OCI-LY3 (cell line): ENCODE data around the gene VDAC1.

Source experiments
- H2AFZ ChIP-seq: fragments of 200-600, 300-600 bp; shearing (Covaris generic); 2 replicates; pipeline ENCODE4 v1.6.0; 2014; ENCODE audit warnings: antibody characterized with exemption, low read depth, low read length
- H3K27ac ChIP-seq: fragments of 200-600, 300-600 bp; sonication (generic); 2 replicates; pipeline ENCODE4 v1.5.1; 2014; ENCODE audit warnings: mild to moderate bottlenecking, low read length, moderate library complexity, mixed read lengths
- H3K27me3 ChIP-seq: fragments of 200-600, 300-600 bp; sonication (generic); 2 replicates; pipeline ENCODE4 v1.6.1; 2014; ENCODE audit warnings: low read depth, low read length, mixed read lengths
- H3K36me3 ChIP-seq: fragments of 200-600, 300-600 bp; sonication (generic); replicated peaks from 2 replicates; pipeline ENCODE3; 2014; ENCODE audit warnings: low read depth, low read length, mixed read lengths
- H3K4me1 ChIP-seq: fragments of 300-600, 200-600 bp; sonication (generic); 2 replicates; pipeline ENCODE4 v1.6.1; 2014; ENCODE audit warnings: low read length, mixed read lengths
- H3K4me2 ChIP-seq: fragments of 200-600, 300-600 bp; sonication (generic); 2 replicates; pipeline ENCODE4 v1.6.1; 2014; ENCODE audit warnings: low read length, mixed read lengths
- H3K4me3 ChIP-seq: fragments of 300-600, 200-600 bp; sonication (generic); 2 replicates; pipeline ENCODE4 v1.5.1; 2014; ENCODE audit warnings: antibody characterized with exemption, mild to moderate bottlenecking, low read length, moderate library complexity
- H3K79me2 ChIP-seq: fragments of 300-600, 200-600 bp; shearing (Covaris generic); 2 replicates; pipeline ENCODE4 v1.6.1; 2014; ENCODE audit warnings: mild to moderate bottlenecking, low read length, mixed read lengths
- H3K9ac ChIP-seq: fragments of 300-600, 200-600 bp; shearing (Covaris generic); 2 replicates; pipeline ENCODE4 v1.6.0; 2014; ENCODE audit warnings: mild to moderate bottlenecking, low read length, moderate library complexity
- H3K9me3 ChIP-seq: fragments of 200-600, 300-600 bp; shearing (Covaris generic); 2 replicates; pipeline ENCODE4 v1.6.1; 2014; ENCODE audit warnings: low read length, mixed read lengths; ENCODE audit not compliant: insufficient read depth
- H4K20me1 ChIP-seq: fragments of 200-600, 300-600 bp; sonication (generic); 2 replicates; pipeline ENCODE4 v1.6.1; 2016; ENCODE audit warnings: low read length, mixed read lengths; ENCODE audit not compliant: insufficient read depth
- CTCF ChIP-seq: fragments of 200-600, 300-600 bp; sonication (generic); IDR thresholded peaks from 2 replicates; pipeline ENCODE4 v1.5.1; 2014; ENCODE audit warnings: antibody characterized with exemption, low read length, low read depth
- EZH2phosphoT487 ChIP-seq: fragments of 200-600 bp; shearing (Covaris generic); IDR thresholded peaks from 2 replicates; pipeline ENCODE4 v1.6.1; 2018; ENCODE audit warnings: antibody characterized with exemption, mixed run types, low read depth

VDAC1 gene

GRCh38 chr5:133963493-133964128, 41.2 kb downstream of the VDAC1 start:
- Histone ChIP-seq H2AFZ (no peak overlapping the region), H3K4me1 (peaks cover 9% of the 10 kb centered on the region), H3K27me3 (no peaks in the 10 kb centered on the region), H3K36me3 (no peaks in the 10 kb centered on the region), H3K27ac (no peak overlapping the region), H3K4me3 (no peak overlapping the region), H3K9me3 (no peaks in the 10 kb centered on the region), H4K20me1 (no peaks in the 10 kb centered on the region), H3K4me2 (no peak overlapping the region), H3K9ac (no peak overlapping the region), H3K79me2 (peaks cover 57% of the 10 kb centered on the region)
- TF ChIP-seq EZH2phosphoT487 (no peak), CTCF (no peak)

DNA sequence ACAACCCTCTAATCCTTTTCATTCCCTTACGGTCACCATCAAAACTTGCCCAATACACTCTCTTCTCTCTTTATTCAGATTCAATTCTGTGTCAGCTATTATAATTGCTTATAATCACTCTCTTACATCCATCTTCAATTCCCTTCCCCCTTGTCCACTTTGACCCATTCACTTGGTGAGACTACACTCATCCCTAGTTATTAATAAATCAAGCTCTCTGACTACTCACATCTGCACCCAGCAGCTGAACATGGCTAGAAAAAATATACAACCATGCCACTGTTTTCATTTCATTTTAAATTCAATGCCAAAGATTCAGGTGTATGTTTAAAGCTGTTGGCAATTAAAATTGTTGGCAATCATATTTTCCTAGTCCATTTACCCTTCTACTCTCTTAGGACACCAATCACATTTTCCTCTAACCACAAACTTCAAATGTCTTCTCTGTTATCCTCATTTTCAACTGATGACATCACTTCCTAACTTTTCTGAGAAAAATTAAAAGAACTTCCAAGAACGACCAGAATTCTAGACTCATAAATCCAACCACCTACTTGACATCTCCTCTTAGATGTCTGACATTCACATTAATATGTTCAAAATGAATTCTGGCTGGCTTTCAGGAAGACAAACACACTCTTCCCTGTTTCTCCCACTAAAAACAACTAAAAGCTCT, 41.8 kb downstream of the VDAC1 start:
- Histone ChIP-seq H3K4me3 (no peak overlapping the region), H3K9ac (no peak overlapping the region), H3K79me2 (peaks cover 52% of the 10 kb centered on the region), H3K27ac (no peak overlapping the region), H3K4me2 (no peak overlapping the region), H3K27me3 (no peaks in the 10 kb centered on the region), H3K4me1 (peaks cover 16% of the 10 kb centered on the region), H3K36me3 (no peaks in the 10 kb centered on the region), H3K9me3 (no peaks in the 10 kb centered on the region), H2AFZ (no peak overlapping the region), H4K20me1 (no peaks in the 10 kb centered on the region)
- TF ChIP-seq EZH2phosphoT487 = no peak
- TF ChIP-seq CTCF = no peak

DNA sequence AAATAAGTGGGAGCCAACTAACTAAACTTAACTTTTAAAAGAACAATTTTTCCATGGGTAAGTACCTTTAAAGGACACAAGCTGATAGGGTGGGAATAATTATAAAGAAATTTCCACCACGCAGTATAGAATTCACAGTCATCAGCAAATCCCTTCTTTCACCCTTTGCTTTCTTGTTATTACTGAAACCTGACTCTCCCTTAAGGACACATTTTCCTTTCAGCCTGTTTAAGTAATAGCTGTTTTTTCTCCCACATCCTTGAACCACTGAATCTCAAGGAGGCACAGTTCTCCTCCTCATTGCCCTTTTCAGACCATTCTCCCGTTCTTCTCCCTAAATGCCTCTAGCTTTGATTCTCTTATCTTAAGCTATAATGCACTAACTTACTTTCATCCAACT, 42.6 kb downstream of the VDAC1 start:
- TF ChIP-seq CTCF (no peak), EZH2phosphoT487 (no peak)
- no peak overlapping the region for H3K4me3 ChIP-seq
- no peak overlapping the region for H3K9ac ChIP-seq
- no peaks in the 10 kb centered on the region for H3K9me3 ChIP-seq
- H3K36me3 ChIP-seq = no peaks in the 10 kb centered on the region
- H3K4me2 ChIP-seq = no peak overlapping the region
- no peak overlapping the region for H2AFZ ChIP-seq
- no peaks in the 10 kb centered on the region for H4K20me1 ChIP-seq
- H3K27ac ChIP-seq = no peak overlapping the region
- peaks cover 43% of the 10 kb centered on the region for H3K79me2 ChIP-seq
- no peaks in the 10 kb centered on the region for H3K27me3 ChIP-seq
- peaks cover 18% of the 10 kb centered on the region for H3K4me1 ChIP-seq

GRCh38 chr5:133959643-133960042, 45.1 kb downstream of the VDAC1 start:
- Histone ChIP-seq H3K27ac (no peak overlapping the region), H3K79me2 (peaks cover 21% of the 10 kb centered on the region), H3K4me2 (no peak overlapping the region), H2AFZ (no peak overlapping the region), H3K27me3 (no peaks in the 10 kb centered on the region), H3K4me1 (peaks cover 32% of the 10 kb centered on the region), H4K20me1 (no peaks in the 10 kb centered on the region), H3K36me3 (peaks cover 13% of the 10 kb centered on the region), H3K9me3 (no peaks in the 10 kb centered on the region), H3K4me3 (no peak overlapping the region), H3K9ac (no peak overlapping the region)
- TF ChIP-seq EZH2phosphoT487 = no peak
- no peak for TF ChIP-seq CTCF
